ENCODE results near the gene FOXL3.

The FOXL3 gene

GRCh38 chr7:279821-280220, 10.1 kb upstream of the FOXL3 start:
- no peak overlapping the region for H2AFZ ChIP-seq (ENCODE audit: low read depth, low read length)
- H3K27me3 ChIP-seq (ENCODE audit: low read depth, low read length), result no peaks in the 10 kb centered on the region
- TF ChIP-seq CTCF (IDR thresholded peaks at IDR 0.05; ENCODE audit: low read depth, low read length) (no peak), EZH2phosphoT487 (IDR thresholded peaks at IDR 0.05; ENCODE audit: low read depth) (no peak)
- no peak overlapping the region for H3K4me3 ChIP-seq (ENCODE audit: low read length)
- no peaks in the 10 kb centered on the region for H3K36me3 ChIP-seq (replicated peaks; ENCODE audit: low read depth, low read length)
- no peak overlapping the region for H3K27ac ChIP-seq (ENCODE audit: low read length)
- H3K4me2 ChIP-seq (ENCODE audit: low read length), result no peak overlapping the region
- no peaks in the 10 kb centered on the region for H3K79me2 ChIP-seq (ENCODE audit: low read length)
- H3K9me3 ChIP-seq (ENCODE audit: insufficient read depth, low read length), result no peaks in the 10 kb centered on the region
- H3K9ac ChIP-seq (ENCODE audit: low read length), result no peak overlapping the region
- no peaks in the 10 kb centered on the region for H3K4me1 ChIP-seq (ENCODE audit: low read length)
- H4K20me1 ChIP-seq (ENCODE audit: insufficient read depth, low read length), result no peaks in the 10 kb centered on the region

- Histone ChIP-seq H3K36me3 (replicated peaks; ENCODE audit: low read depth, low read length) (no peaks in the 10 kb centered on the region), H3K9ac (ENCODE audit: low read length) (no peak overlapping the region), H3K4me3 (ENCODE audit: low read length) (no peak overlapping the region), H4K20me1 (ENCODE audit: insufficient read depth, low read length) (no peaks in the 10 kb centered on the region), H3K27me3 (ENCODE audit: low read depth, low read length) (no peaks in the 10 kb centered on the region), H3K4me2 (ENCODE audit: low read length) (no peak overlapping the region), H3K79me2 (ENCODE audit: low read length) (no peaks in the 10 kb centered on the region), H2AFZ (ENCODE audit: low read depth, low read length) (no peak overlapping the region), H3K27ac (ENCODE audit: low read length) (no peak overlapping the region), H3K9me3 (ENCODE audit: insufficient read depth, low read length) (no peaks in the 10 kb centered on the region), H3K4me1 (ENCODE audit: low read length) (no peaks in the 10 kb centered on the region)
- no peak for TF ChIP-seq CTCF (IDR thresholded peaks at IDR 0.05; ENCODE audit: low read depth, low read length)
Observed at GRCh38 chr7:280461-280860, 9.5 kb upstream of the FOXL3 start.

- no peak overlapping the region for H3K9ac ChIP-seq (ENCODE audit: low read length)
- no peaks in the 10 kb centered on the region for H3K27me3 ChIP-seq (ENCODE audit: low read depth, low read length)
- H3K4me2 ChIP-seq (ENCODE audit: low read length), result no peak overlapping the region
- H3K36me3 ChIP-seq (replicated peaks; ENCODE audit: low read depth, low read length), result no peaks in the 10 kb centered on the region
- H3K4me1 ChIP-seq (ENCODE audit: low read length), result no peaks in the 10 kb centered on the region
- H3K4me3 ChIP-seq (ENCODE audit: low read length), result no peak overlapping the region
- H2AFZ ChIP-seq (ENCODE audit: low read depth, low read length), result no peak overlapping the region
- H3K9me3 ChIP-seq (ENCODE audit: insufficient read depth, low read length), result no peaks in the 10 kb centered on the region
- no peak overlapping the region for H3K27ac ChIP-seq (ENCODE audit: low read length)
- H4K20me1 ChIP-seq (ENCODE audit: insufficient read depth, low read length), result no peaks in the 10 kb centered on the region
- no peak for TF ChIP-seq CTCF (IDR thresholded peaks at IDR 0.05; ENCODE audit: low read depth, low read length)
- TF ChIP-seq EZH2phosphoT487 (IDR thresholded peaks at IDR 0.05; ENCODE audit: low read depth), result no peak
- H3K79me2 ChIP-seq (ENCODE audit: low read length), result no peaks in the 10 kb centered on the region
Observed at GRCh38 chr7:281637-282036, 8.3 kb upstream of the FOXL3 start.

GRCh38 chr7:282621-283020, 7.3 kb upstream of the FOXL3 start:
- Histone ChIP-seq H3K27me3 (ENCODE audit: low read depth, low read length) (no peaks in the 10 kb centered on the region), H3K9ac (ENCODE audit: low read length) (no peak overlapping the region), H2AFZ (ENCODE audit: low read depth, low read length) (no peak overlapping the region), H4K20me1 (ENCODE audit: insufficient read depth, low read length) (no peaks in the 10 kb centered on the region), H3K4me2 (ENCODE audit: low read length) (no peak overlapping the region), H3K27ac (ENCODE audit: low read length) (no peak overlapping the region), H3K36me3 (replicated peaks; ENCODE audit: low read depth, low read length) (no peaks in the 10 kb centered on the region), H3K79me2 (ENCODE audit: low read length) (no peaks in the 10 kb centered on the region), H3K4me3 (ENCODE audit: low read length) (no peak overlapping the region), H3K9me3 (ENCODE audit: insufficient read depth, low read length) (no peaks in the 10 kb centered on the region), H3K4me1 (ENCODE audit: low read length) (no peaks in the 10 kb centered on the region)
- no peak for TF ChIP-seq CTCF (IDR thresholded peaks at IDR 0.05; ENCODE audit: low read depth, low read length)
- TF ChIP-seq EZH2phosphoT487 (IDR thresholded peaks at IDR 0.05; ENCODE audit: low read depth), result no peak
